AG04450 (cell line): ENCODE measurements around the gene FLNC. TPM values are rescaled to one million over a fixed set of nuclear protein-coding genes. Genes with fewer than 3 reads are reported as not detected.

Source experiments
- CTCF ChIA-PET: fragments of 300-600, 350-600 bp; formaldehyde crosslinking; extraction: SDS; loops from one replicate; lab custom pipeline; 2022; ENCODE audit warnings: antibody characterized with exemption, inconsistent platforms; lab: Charles Lee
- POLR2A ChIA-PET: fragments of 350-600 bp; formaldehyde crosslinking; extraction: SDS; loops from one replicate; lab custom pipeline; 2021; ENCODE audit warnings: antibody characterized with exemption, inconsistent platforms; lab: Yijun Ruan, JAX
- DNase-seq: peaks from one replicate; pipeline ENCODE4 v3.0.0-alpha.2; 2011; ENCODE audit warnings: low read depth, low spot score
- H3K27ac ChIP-seq: one replicate; pipeline ENCODE4 v1.5.1; 2012; ENCODE audit warnings: low read depth, low read length, control low read depth
- H3K27me3 ChIP-seq: one replicate; pipeline ENCODE4 v1.6.0; 2012; ENCODE audit warnings: low read length; ENCODE audit not compliant: control insufficient read depth, insufficient read depth
- H3K4me3 ChIP-seq: 2 replicates; pipeline ENCODE4 v1.5.1; 2011; ENCODE audit warnings: mild to moderate bottlenecking, low read depth, low read length, control low read depth
- H3K9me3 ChIP-seq: 2 replicates; pipeline ENCODE4 v1.5.1; 2012; ENCODE audit warnings: low read length; ENCODE audit not compliant: control insufficient read depth, insufficient read depth
- CTCF ChIP-seq: IDR thresholded peaks from 2 replicates; pipeline ENCODE4 v1.5.1; 2011; ENCODE audit warnings: low read depth, low read length, control low read depth, inconsistent platforms
- polyA minus RNA-seq: library from RNA; depleted of rRNA, polyadenylated mRNA; stranded (reverse); fragments of >200 nt; gene quantifications from 2 replicates; pipeline ENCODE4 v1.2.3, GENCODE V29; 2011; rRNA and poly(A)+ RNA removed
- polyA plus RNA-seq: library from polyadenylated mRNA; depleted of rRNA; stranded (reverse); fragments of >200 nt; gene quantifications from 2 replicates; pipeline ENCODE4 v1.2.3, GENCODE V29; 2011; rRNA removed

The FLNC gene
- polyA plus RNA-seq (25.8 and 44.7 TPM in 2 replicates), polyA minus RNA-seq (157 and 215 TPM in 2 replicates)

GRCh38 chr7:128830231-128831177 lies at the start of gene FLNC:
FLNC (plus strand) TSS chr7:128830406; CDS start chr7:128830638, 232 bp downstream.
- TF ChIP-seq CTCF, result no peak
- Histone ChIP-seq H3K27me3 (no peaks in the 10 kb centered on the region), H3K4me3 (peak within 1 kb of the TSS; percentile 93), H3K27ac (peak within 1 kb of the TSS; percentile 87), H3K9me3 (no peaks in the 10 kb centered on the region; the same call in 1 of the 2 replicates)
- no peak for DNase-seq
- ChIA-PET CTCF (no interaction called here), POLR2A (interaction anchor here (0.6 to 3.0 kb wide), 6 partner anchors 29 to 132 kb away, joined by 3 to 16 read pairs (median 6); partner anchors contain the start of gene ATP6V1F)

- CTCF ChIA-PET, result no interaction called here
- Histone ChIP-seq H3K4me3 (no peak overlapping the region), H3K27me3 (peaks cover 5% of the 10 kb centered on the region), H3K27ac (peak overlapping the region; percentile 24), H3K9me3 (peaks cover 8% of the 10 kb centered on the region)
- peak; percentile 38 for DNase-seq
- no peak for TF ChIP-seq CTCF
- POLR2A ChIA-PET, result interaction anchor here (0.5 to 1.9 kb wide), 4 partner anchors 13 to 102 kb away, joined by 3 to 6 read pairs (median 5); no protein-coding TSS in a partner anchor
Observed at GRCh38 chr7:128781126-128781525, 49.1 kb upstream of the FLNC start.

- TF ChIP-seq CTCF, result no peak
- H3K27me3 ChIP-seq, result peaks cover 7% of the 10 kb centered on the region
- H3K4me3 ChIP-seq, result no peak overlapping the region
- no peak for DNase-seq
- H3K9me3 ChIP-seq, result peaks cover 8% of the 10 kb centered on the region
- POLR2A ChIA-PET, result interaction anchor here (0.9 to 1.9 kb wide), 4 partner anchors 45 to 81 kb away, joined by 3 to 6 read pairs (median 6); partner anchors contain the start of gene ATP6V1F
- CTCF ChIA-PET, result no interaction called here
- no peak overlapping the region for H3K27ac ChIP-seq
Observed at GRCh38 chr7:128781851-128782250, 48.4 kb upstream of the FLNC start.

GRCh38 chr7:128783143-128783861 lies 46.9 kb upstream of the FLNC start:
- peak overlapping the region; percentile 45 for H3K4me3 ChIP-seq
- DNase-seq, result peak; percentile 66
- ChIA-PET POLR2A (interaction anchor here (1.3 kb wide), 2 partner anchors 44 to 50 kb away, joined by 6 read pairs; partner anchors contain the start of gene CALU), CTCF (interaction anchor here (1.0 to 1.2 kb wide), 2 partner anchors 100 to 308 kb away, joined by 3 to 4 read pairs; no protein-coding TSS in a partner anchor)
- H3K27ac ChIP-seq, result peak overlapping the region; percentile 52
- H3K9me3 ChIP-seq, result peaks cover 8% of the 10 kb centered on the region
- TF ChIP-seq CTCF, result no peak
- peaks cover 10% of the 10 kb centered on the region for H3K27me3 ChIP-seq
